Hindlimb muscle (tissue), 1 donor: ENCODE data around the gene HINT2. TPM values are rescaled to one million over a fixed set of nuclear protein-coding genes. Genes with fewer than 3 reads are reported as not detected.

ENCODE experiments used
- DNase-seq: peaks from one replicate; pipeline ENCODE4 v3.0.0-alpha.2; 2013
- polyA plus RNA-seq: library from polyadenylated mRNA; unstranded; fragments of 120-200 nt; gene quantifications from one replicate; pipeline ENCODE4 v1.2.1, GENCODE V29; 2013; ENCODE audit not compliant: insufficient read length

HINT2 gene
- polyA plus RNA-seq, 1 donor, result 30.4 TPM

DNA sequence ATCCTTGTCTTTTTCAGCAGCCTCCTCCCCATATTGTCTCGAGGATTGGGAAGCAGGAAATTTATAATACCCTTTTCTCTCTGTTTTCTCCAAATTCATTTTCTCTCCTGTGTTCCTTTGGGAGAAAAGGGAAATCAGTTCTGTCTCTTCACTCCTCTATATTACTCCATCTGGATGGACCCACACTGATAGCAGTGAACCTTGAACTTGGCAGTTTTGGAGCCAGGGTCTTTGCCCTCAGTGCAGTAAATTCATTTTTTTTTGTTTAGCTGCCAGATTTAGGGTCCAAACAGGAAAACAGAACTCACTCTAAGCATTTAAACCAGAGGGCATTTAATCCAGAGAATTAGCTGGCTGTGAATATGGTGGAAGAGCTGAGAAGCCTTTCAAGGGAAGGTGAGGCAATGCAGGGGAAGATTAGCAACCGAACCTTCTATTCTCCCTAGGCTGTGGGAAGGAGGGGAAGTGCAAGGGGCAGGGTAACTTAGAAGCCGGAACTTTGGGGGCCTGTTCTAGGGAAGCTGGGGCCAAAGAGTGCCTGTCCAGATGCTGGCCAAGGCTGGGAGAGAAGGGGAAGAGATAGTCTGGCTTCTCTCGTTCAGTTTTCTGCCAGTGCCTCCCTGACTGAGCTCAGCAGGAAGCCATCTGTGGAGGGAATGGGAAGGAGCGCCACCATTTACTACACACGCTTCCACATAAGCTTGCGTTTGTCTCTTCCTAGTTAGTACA, 39.8 kb downstream of the HINT2 start:
- no peak for DNase-seq

DNA sequence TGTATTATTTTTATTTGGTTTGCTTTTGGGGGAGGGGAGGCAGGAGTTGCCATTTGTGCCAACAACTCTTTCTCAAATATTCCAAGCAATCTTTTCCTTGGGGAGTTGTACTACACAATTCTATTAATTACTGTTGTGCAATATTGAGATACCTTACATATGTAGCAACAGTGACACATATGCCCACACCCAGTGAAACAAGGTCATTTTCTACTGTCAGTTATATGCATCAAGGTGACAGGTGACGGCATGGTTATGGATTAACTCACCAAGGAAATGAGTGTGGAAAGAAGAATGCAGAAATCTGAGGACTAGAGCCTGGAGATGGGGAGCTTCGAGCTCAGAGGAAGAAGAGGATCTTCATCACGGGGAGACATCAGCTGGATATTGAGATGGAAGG, 42.9 kb downstream of the HINT2 start:
- no peak for DNase-seq

DNA sequence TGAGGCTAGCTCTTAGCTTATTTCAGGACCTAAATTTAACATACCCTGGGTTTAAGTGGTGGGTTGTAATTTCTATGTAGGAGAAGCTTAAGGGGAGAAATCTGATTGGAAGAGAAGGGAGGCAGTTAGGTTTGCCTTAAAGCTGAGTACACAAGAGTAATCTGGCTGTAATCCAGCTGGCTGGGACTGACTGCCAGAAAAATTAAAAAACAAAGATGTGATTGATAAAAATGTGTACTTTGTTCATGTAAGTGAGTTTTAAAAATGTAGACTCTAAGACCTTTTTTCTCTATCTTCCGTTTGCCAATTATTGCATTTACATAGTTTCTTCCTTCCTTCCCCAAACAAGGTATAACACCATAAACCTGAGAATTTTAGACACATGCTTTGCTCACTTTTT, 43.3 kb downstream of the HINT2 start:
- no peak for DNase-seq

DNA sequence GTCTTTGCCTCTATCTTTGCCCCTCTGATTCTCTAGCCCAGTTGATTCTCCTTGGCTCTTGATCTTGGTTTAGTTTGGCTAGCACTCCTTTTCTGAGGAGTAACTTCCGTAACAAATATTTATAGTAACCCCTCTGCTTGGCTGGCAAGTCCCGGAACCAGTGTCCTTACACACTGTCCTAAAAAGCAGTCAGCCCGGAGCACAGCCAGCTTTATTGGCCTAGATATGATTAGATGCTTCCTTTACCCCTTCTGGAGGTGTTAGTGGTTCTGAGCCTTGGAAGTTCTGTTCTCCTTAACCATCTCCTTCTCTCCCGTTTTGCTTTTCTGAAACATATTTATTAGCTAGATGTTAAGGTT, 43.8 kb downstream of the HINT2 start:
- no peak for DNase-seq

DNA sequence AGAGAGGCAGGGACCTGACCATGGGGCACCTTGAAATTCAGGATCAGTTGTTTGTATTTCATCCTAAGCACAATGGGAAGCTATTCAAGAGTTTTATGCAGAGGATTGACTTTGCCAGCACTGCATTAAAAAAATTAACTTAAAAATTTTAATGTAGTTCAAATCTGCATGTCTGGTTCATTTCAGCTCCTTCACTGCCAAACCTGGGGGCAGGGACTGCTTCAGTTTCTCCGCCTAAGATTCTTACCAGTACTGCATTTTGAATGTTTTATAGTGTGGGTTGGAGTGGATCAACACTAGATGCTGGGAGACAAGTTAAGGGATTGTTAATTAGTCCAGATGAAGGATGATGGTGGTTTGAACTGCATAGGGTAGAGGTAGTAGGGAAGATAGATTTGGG, 45.1 kb downstream of the HINT2 start:
- no peak for DNase-seq

DNA sequence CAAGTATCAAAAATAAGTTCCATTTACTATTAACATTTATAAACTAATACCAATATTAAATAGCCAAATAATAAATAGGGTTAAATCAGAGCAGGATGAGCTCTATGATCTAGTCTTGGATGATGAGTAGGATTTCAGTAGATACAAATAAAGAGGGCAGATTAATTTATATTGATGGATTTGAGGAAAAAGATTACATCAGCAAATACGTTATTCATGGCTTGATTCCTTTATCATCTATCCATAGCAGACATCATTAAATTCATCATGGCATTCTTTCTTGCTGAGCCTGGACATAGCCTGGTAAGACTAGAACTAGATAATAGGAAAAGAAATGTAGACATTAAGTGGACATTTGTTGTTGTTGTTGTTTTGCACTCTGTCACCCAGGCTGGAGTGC, 47.4 kb downstream of the HINT2 start:
- no peak for DNase-seq

DNA sequence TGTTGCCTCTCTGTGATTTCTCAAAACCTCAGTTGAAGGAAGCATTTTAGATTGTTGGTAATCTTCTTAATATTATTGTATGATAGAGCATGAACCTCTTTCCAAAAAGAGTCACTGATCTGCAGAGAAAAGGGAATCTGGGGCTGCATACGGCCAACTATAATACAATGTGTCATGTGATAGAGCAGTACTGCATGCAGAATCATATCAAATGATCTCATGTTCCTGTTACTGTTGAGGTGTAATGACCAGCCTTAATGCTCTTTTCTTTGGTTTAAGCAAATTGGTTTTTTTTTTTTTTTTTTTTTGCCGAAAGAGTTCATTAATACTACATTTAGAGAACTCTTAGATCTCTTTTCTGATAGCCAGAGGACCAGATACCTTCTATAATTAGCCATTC, 47.8 kb downstream of the HINT2 start:
- no peak for DNase-seq

DNA sequence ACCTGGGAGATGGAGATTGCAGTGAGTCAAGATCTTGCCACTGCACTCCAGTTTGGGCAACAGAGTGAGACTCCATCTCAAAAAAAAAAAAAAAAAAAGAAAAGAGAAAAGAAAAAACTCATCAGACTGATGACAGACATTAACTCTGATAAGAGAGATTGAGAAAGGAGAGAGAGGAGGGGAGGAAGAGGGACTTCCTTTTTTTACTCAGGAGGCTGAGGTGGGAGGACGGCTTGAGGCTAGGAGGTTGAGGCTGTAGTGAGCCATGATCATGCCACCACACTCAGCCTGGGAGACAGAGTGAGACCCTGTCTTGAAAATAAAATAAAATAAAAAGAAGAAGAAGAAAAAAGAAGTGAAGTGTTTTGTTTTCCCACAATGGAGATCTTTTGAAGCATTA, 51.0 kb downstream of the HINT2 start:
- no peak for DNase-seq

DNA sequence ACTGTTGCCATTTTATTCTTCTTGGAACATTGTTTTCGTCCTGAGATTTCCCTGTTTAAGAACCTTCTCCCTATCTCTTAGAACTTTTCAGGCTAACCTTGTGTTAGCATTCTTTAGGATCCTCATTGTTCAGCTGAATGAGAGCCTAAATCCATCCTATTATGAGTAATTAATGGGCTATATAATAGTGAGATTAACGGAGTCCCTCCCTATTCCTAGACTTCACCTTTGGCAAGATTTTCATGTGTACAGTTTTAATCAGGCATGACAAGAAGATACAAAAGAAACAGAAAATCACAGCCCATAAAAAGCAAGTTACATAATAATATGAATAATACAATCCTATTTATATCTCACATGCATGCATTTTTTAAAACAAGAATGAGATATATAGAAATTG, 51.7 kb downstream of the HINT2 start:
- no peak for DNase-seq

Other genes with a start within 250 kb of the HINT2 start
- 51.2 TPM for gene TESK1, start 209.8 kb downstream of the HINT2 start, polyA plus RNA-seq
- gene CD72, start 196.6 kb downstream of the HINT2 start, polyA plus RNA-seq, result 2.6 TPM
- gene SIT1, start 164.1 kb downstream of the HINT2 start, polyA plus RNA-seq, result not detected
- gene RMRP, start 157.0 kb downstream of the HINT2 start, polyA plus RNA-seq, result not detected
- 21.0 TPM for gene CCDC107, start 156.8 kb downstream of the HINT2 start, polyA plus RNA-seq
- 5.6 TPM for gene ARHGEF39, start 149.8 kb downstream of the HINT2 start, polyA plus RNA-seq
- 0.50 TPM for gene CA9, start 141.1 kb downstream of the HINT2 start, polyA plus RNA-seq
- gene TPM2, start 125.1 kb downstream of the HINT2 start, polyA plus RNA-seq, result 10,018 TPM
- gene TLN1, start 82.8 kb downstream of the HINT2 start, polyA plus RNA-seq, result 117 TPM
- gene CREB3, start 82.4 kb downstream of the HINT2 start, polyA plus RNA-seq, result 25.6 TPM
- 62.5 TPM for gene GBA2, start 65.8 kb downstream of the HINT2 start, polyA plus RNA-seq
- gene RGP1, start 65.8 kb downstream of the HINT2 start, polyA plus RNA-seq, result 20.8 TPM
- not detected for gene MSMP, start 60.8 kb downstream of the HINT2 start, polyA plus RNA-seq
- gene NPR2, start 23.5 kb downstream of the HINT2 start, polyA plus RNA-seq, result 20.4 TPM
- 1.7 TPM for gene SPAG8, start 2.8 kb downstream of the HINT2 start, polyA plus RNA-seq
- 0.35 TPM for gene FAM221B, start 13.7 kb upstream of the HINT2 start, polyA plus RNA-seq
- 26.9 TPM for gene TMEM8B, start 14.2 kb upstream of the HINT2 start, polyA plus RNA-seq
- not detected for gene OR13J1, start 55.4 kb upstream of the HINT2 start, polyA plus RNA-seq
- gene HRCT1, start 91.2 kb upstream of the HINT2 start, polyA plus RNA-seq, result 0.83 TPM
- gene SPAAR, start 94.4 kb upstream of the HINT2 start, polyA plus RNA-seq, result 2.3 TPM
- not detected for gene OR2S2, start 143.1 kb upstream of the HINT2 start, polyA plus RNA-seq
- 19.0 TPM for gene RECK, start 221.9 kb upstream of the HINT2 start, polyA plus RNA-seq